ENCODE results near the gene RDH16. TPM values are rescaled to one million over a fixed set of nuclear protein-coding genes. Genes with fewer than 3 reads are reported as not detected.
"Not testable (repeated sequence)": the region's sequence is repeated elsewhere in the genome, so short reads cannot be mapped to it uniquely, and the experiment has no call there.

Gene RDH16
- total RNA-seq, 3 donors from 2014 or later, result 0.14 to 0.28 (median 0.19) TPM

DNA sequence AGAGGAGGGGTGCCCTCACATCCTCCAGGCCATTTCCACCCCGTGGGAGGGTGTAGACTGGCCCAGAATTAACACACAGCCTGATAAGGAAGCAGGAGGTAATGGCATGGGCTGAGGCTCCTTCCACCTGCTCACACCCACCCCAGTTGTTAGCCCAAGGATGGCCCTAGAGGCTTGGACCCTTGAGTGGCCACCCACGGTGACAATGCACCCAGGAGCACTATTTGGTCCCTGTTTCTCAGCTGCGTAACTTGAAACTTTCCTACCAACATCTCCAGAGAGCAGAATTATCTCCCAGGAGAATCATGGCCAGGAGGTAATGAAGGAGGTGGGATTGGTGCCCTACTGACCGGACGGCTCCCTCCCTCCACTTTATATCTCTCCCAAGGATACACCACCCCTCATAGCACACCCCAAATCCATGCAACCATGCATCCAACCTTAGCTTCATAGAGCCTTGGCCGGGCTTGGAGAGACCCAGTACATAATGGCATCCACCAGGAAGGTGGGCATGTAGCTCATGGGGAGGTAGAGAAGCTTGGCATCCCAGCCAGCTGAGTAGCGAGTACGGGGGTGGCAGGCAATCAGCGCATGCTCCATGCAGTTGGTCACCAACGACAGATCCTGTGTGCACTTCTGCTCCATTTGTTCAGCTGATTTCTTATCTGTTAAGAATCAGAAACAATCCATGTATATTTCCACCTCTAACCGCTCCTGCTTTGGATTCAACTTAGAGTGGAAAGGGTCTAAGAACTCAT, 5.6 kb downstream of the RDH16 start:
- intact Hi-C loops (cut with DNase I, micrococcal nuclease), result no loop called here
- H3K4me1 ChIP-seq (ENCODE audit: low read depth), result no peaks in the 10 kb centered on the region
- ATAC-seq (no peak), DNase-seq (no peak)
- TF ChIP-seq, protein P1, sequence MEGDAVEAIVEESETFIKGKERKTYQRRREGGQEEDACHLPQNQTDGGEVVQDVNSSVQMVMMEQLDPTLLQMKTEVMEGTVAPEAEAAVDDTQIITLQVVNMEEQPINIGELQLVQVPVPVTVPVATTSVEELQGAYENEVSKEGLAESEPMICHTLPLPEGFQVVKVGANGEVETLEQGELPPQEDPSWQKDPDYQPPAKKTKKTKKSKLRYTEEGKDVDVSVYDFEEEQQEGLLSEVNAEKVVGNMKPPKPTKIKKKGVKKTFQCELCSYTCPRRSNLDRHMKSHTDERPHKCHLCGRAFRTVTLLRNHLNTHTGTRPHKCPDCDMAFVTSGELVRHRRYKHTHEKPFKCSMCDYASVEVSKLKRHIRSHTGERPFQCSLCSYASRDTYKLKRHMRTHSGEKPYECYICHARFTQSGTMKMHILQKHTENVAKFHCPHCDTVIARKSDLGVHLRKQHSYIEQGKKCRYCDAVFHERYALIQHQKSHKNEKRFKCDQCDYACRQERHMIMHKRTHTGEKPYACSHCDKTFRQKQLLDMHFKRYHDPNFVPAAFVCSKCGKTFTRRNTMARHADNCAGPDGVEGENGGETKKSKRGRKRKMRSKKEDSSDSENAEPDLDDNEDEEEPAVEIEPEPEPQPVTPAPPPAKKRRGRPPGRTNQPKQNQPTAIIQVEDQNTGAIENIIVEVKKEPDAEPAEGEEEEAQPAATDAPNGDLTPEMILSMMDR (IDR thresholded peaks at IDR 0.05), result no peak
- H3K4me3 ChIP-seq, result no peak overlapping the region
- H3K36me3 ChIP-seq (ENCODE audit: low read depth), result no peaks in the 10 kb centered on the region
- H3K9me3 ChIP-seq, result no peaks in the 10 kb centered on the region

DNA sequence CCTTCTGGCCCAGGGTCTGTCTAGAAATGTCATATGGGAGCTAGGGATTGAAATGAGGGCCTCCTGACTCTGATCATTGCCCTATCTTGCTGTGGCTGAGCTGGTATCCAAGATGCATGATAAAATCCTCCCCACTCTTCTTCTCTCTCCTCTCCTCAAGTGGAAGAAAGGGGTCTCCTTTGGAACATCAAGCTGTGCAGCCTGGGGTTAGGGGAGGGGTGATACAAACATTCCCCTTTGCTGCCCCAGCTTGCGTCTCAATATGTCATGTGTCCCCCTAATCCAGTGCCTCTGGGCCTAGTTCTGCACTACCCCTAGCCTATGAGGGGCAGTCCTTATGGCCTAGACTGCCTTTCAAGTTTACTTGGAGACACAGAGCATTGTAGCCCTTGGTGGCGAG, 8.5 kb downstream of the RDH16 start:
- Histone ChIP-seq H3K4me1 (ENCODE audit: low read depth) (no peaks in the 10 kb centered on the region), H3K4me3 (no peak overlapping the region), H3K9me3 (no peaks in the 10 kb centered on the region), H3K36me3 (ENCODE audit: low read depth) (no peaks in the 10 kb centered on the region)
- no peak for ATAC-seq
- no peak for DNase-seq
- intact Hi-C loops (cut with DNase I, micrococcal nuclease), result no loop called here
- TF ChIP-seq, protein P1 (IDR thresholded peaks at IDR 0.05), result no peak

DNA sequence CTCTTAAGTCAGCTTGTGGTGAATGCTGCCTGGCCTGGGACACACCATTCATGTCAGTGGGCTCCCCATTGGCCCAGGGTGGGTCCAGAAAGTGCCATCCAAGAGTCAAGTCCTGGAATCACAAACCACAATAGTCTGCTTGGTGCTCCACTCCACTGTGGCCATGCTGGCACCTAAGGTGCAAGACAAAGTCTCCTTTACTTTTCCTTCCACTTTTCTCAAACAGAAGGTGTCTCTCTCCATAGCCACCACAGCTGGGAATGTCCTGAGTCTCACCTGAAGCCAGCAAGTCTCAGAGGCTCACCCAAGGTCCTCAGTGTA, 9.0 kb downstream of the RDH16 start:
- DNase-seq (no peak), ATAC-seq (no peak)
- intact Hi-C loops (cut with DNase I, micrococcal nuclease), result no loop called here
- H3K4me1 ChIP-seq (ENCODE audit: low read depth), result no peaks in the 10 kb centered on the region
- TF ChIP-seq, protein P1 (IDR thresholded peaks at IDR 0.05), result no peak
- H3K9me3 ChIP-seq, result no peaks in the 10 kb centered on the region
- no peak overlapping the region for H3K4me3 ChIP-seq
- no peaks in the 10 kb centered on the region for H3K36me3 ChIP-seq (ENCODE audit: low read depth)

DNA sequence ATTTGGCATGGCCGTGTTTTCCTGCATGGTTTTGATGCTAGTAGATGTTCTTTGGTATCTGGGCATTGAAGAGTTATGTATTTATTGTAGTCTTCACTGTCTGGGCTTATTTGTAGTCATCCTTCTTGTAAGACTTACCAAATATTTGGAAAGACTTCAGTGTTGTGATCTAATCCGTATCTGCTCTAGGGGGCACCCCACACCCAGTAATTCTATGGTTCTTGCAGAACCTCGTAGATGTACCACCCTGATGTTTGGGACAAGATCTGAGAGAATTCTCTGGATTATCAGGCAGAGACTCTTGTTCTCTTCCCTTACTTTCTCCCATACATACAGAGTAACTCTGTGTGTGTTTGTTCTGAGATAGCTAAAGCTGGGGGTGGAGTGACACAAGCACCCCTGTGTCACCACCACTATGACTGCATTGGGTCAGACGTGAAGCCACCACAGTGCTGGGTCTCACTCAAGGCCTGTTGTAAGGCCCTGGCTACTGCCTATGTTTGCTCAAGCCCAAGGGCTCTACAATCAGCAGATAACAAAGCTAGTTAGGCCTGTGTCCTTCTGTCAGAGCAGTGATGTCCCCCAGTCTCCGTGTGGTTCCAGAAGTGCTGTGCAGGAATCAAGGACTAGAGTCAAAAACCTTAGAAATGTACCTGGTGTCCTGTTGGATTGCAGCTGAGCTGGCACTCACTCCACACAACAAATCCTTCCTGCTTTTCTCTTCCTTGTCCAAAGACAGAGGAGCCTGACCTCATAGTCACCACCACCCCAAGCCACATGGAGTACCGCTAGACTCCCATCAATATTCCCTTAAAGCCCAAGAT, 9.6 kb downstream of the RDH16 start:
- DNase-seq (no peak), ATAC-seq (no peak)
- TF ChIP-seq, protein P1 (IDR thresholded peaks at IDR 0.05), result no peak
- Histone ChIP-seq H3K9me3 (no peaks in the 10 kb centered on the region), H3K4me1 (ENCODE audit: low read depth) (no peaks in the 10 kb centered on the region), H3K36me3 (ENCODE audit: low read depth) (no peaks in the 10 kb centered on the region), H3K4me3 (no peak overlapping the region)
- intact Hi-C loops (cut with DNase I, micrococcal nuclease), result no loop called here

DNA sequence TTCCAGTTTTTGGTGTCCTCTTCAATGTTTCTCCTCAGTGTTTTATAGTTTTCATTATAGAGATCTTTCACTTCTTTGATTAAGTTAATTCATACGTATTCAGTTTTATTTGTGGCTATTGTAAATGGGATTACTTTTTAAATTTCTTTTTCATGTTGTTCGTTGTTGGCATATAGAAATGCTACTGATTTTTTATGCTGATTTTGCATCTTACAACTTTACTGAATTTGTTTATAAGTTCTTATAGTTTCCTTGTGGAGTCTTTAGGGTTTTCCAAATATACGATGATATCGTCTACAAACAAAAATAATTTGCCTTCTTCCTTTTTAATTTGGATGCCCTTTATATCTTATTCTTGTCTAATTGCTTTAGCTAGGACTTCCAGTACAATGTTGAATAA, 13.5 kb downstream of the RDH16 start:
- intact Hi-C loops (cut with DNase I, micrococcal nuclease), result no loop called here
- DNase-seq (no peak), ATAC-seq (no peak)
- no peaks in the 10 kb centered on the region for H3K4me1 ChIP-seq (ENCODE audit: low read depth)
- no peak overlapping the region for H3K4me3 ChIP-seq
- H3K9me3 ChIP-seq, result no peaks in the 10 kb centered on the region
- H3K36me3 ChIP-seq (ENCODE audit: low read depth), result no peaks in the 10 kb centered on the region
- TF ChIP-seq, protein P1 (IDR thresholded peaks at IDR 0.05), result no peak

DNA sequence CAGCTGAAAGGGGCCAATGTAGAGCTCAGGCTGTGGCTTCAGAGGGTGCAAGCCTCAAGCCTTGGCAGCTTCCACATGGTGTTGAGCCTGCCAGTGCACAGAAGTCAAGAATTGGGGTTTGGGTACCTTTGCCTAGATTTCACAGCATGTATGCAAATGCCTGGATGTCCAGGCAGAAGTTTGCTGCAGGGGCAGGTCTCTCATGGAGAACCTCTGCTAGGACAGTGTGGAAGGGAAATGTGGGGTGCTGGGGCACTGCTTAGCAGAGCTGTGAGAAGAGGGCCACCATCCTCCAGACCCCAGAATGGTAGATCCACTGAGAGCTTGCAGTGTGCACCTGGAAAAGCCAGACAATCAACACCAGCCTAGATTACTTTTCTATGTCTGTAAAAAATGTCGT, 14.0 kb downstream of the RDH16 start:
- H3K4me3 ChIP-seq; H3K36me3 ChIP-seq (ENCODE audit: low read depth); DNase-seq; H3K9me3 ChIP-seq; intact Hi-C loops (cut with DNase I, micrococcal nuclease); H3K4me1 ChIP-seq (ENCODE audit: low read depth); ATAC-seq: not testable (repeated sequence)
